NCI-H748 (cell line): Measurements from ENCODE around the gene CHN2.

Experiments
- DNase-seq: peaks from one replicate; lab custom pipeline; 2025; ENCODE audit not compliant: unreplicated experiment; lab: John Stamatoyannopoulos, UW

Gene CHN2

DNA sequence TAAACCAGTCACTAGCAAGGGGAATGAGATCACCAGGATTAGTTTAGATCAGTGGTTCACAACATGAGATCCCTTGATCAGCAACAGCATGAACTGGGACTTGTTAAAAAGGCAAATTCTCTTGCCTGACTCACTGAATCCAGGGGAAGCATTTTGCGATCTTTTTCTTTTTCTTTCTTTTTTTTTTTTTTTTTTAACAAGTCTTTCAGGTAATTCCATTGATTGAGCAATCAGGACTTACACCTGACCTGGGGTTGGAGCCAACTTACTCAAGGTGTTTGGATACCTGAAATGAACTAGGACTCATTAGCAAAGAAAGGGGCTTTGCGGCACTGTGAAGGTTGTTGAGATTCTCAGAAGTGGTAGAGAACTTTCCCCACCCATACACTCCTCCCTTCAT, 321.9 kb downstream of the CHN2 start:
- DNase-seq, result no peak

DNA sequence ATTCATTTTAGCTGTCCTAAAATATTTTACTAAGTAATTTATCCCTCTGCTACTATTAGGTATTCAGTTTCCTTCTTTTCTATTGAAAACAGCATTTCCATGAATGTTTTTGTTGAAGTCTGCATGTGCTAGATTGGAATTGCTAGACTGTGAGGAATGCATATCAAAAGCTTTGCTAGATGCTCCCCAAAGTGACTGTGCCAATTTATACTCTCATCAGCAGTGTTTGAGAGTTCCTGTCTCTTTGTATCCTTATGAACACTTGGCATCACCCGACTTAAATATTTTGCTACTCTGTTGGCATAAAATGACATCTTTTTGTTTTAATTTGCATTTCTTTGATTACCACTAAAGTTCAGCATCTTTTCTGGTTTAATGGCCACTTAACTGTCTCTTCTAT, 324.0 kb downstream of the CHN2 start:
- DNase-seq, result no peak

DNA sequence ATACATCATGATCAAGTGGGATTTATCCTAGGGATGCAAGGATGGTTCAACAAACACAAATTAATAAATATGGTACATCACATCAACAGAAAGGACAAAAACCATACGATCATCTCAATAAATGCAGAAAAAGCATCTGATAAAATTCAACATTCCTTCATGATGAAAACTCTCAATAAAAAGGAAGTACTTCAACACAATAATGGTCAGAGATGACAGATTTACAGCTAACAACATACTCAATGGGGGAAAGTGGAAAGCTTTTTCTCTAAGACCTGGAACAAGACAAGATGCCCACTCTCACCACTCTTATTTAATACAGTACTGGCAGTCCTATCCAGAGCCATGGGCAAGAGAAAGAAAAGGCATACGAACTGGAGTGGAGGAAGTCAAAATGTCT, 329.2 kb downstream of the CHN2 start:
- no peak for DNase-seq

DNA sequence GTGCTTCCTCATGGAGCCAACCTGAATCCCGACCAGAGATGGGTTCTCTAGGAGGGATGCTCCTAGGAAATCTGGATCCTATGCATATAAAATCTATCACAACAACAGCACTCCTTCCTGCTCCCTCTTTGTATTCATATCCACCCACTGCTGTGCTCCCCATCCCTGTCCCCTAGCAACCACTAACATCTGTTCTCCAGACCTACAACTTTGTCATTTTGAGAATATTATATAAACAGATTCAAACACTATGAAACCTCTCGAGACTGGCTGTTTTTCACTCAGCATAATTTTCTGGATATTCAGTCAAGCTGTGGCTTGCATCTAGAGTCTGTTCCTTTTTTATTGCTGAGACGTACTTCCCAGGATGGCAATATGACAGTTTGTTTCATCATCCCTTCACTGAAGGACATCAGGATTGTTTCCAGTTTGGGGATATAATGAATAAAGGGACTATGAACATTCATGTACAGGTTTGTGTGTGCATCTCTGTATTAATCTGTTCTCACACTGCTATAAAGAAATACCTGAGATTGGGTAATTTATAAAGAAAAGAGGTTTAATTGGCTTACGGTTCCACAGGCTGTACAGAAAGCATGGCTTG, 333.0 kb downstream of the CHN2 start:
- no peak for DNase-seq

DNA sequence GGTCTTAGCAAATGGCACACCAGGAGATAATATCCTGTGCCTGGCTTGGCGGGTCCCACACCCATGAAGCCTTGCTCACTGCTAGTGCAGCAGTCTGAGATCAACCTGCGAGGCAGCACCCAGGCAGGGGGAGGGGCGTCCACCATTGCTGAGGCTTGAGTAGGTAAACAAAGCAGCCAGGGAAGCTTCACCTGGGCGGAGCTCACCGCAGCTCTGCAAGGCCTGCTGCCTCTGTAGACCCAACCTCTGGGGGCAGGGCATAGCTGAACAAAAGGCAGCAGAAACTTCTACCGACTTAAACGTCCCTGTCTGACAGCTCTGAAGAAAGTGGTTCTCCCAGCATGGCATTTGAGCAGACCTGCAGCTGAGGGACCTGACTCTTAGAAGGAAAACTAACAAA, 334.0 kb downstream of the CHN2 start:
- peak; percentile 12 for DNase-seq
